ENCODE data around the gene VWC2L. TPM values are rescaled to one million over a fixed set of nuclear protein-coding genes. Genes with fewer than 3 reads are reported as not detected.

VWC2L gene
- total and polyA plus RNA-seq, 2 donors (not counting 1 experiment from before 2014, with no cell fraction given) = not detected

DNA sequence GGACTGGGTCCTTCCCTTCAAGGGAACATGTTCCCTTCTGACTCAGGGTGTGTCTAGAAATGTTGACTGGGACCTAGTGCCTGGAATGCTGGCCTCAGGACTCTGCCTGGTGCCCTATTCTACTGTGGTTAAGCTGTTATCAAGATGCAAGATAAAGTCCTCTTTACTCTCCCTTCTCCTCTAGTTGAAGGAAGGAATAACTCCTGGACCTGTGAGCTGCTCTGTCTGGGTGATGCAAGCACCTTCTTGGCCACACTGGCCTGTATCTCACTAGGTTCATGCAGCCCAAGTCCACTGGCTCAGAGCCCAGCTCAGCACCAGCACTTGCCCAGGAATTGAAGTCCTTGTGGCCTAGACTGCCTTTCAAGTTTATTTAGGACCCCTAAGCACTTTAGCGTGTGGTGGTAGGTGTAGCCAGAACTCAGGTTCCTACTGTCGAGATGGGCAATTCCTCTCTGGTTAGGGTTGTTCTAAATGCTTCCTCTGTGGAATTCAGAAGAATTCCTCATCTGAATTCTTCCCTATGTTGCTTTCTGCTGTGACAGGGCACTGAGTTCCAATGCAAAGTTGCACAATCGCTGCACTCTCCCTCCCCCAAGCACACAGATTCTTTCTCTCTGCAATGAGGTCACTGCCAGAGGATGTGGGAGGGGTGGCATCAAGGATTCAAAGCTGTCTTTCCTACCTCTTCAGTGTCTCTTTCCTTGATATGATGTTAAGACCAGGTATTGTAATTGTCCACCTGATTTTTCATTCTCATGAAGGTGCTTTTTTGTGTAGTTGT lies 54.7 kb downstream of the VWC2L start:
- ATAC-seq (ENCODE audit: low read depth) (no peak), DNase-seq (no peak)
- Histone ChIP-seq H3K4me1 (ENCODE audit: control insufficient read depth in 2 of 2, insufficient read depth in 2 of 2, low read length in 2 of 2) (no peaks in the 10 kb centered on the region), H3K27me3 (replicated peaks in 1 of 4; ENCODE audit: control extremely low read depth in 1 of 4, control insufficient read depth in 3 of 4, insufficient read depth in 4 of 4, low read length in 3 of 4) (no peaks in the 10 kb centered on the region), H2AFZ (ENCODE audit: insufficient read depth, low read depth, low read length, poor library complexity, severe bottlenecking) (no peak overlapping the region), H3K36me3 (replicated peaks in 1 of 2; ENCODE audit: control extremely low read depth in 1 of 2, control insufficient read depth in 1 of 2, extremely low read depth in 1 of 2, insufficient read depth in 2 of 2, low read length in 1 of 2) (no peaks in the 10 kb centered on the region), H4K20me1 (ENCODE audit: control insufficient read depth, insufficient read depth, low read length, poor library complexity, severe bottlenecking) (no peaks in the 10 kb centered on the region), H3K4me3 (ENCODE audit: control extremely low read depth in 1 of 5, extremely low read depth in 1 of 5, insufficient read depth in 1 of 5, low read depth in 2 of 5, low read length in 4 of 5) (no peak overlapping the region), H3K4me2 (replicated peaks; ENCODE audit: low read depth, low read length, poor library complexity, severe bottlenecking) (no peak overlapping the region), H3K79me2 (ENCODE audit: control insufficient read depth, insufficient read depth, low read length) (no peaks in the 10 kb centered on the region), H3K9ac (ENCODE audit: low read length) (no peak overlapping the region), H3K27ac (ENCODE audit: low read length in 2 of 2) (no peak overlapping the region), H3K9me3 (ENCODE audit: control extremely low read depth in 1 of 3, control insufficient read depth in 2 of 3, insufficient read depth in 1 of 3, low read length in 2 of 3) (peaks cover 0 to 21% (median 4%) of the 10 kb centered on the region in 3 donors)
- intact Hi-C loops (cut with micrococcal nuclease) = no loop called here
- no peak overlapping the region for H3K27ac Mint-ChIP-seq
- ChIA-PET CTCF (no interaction called here), POLR2A (no interaction called here)
- H3K9me3 Mint-ChIP-seq (ENCODE audit: insufficient read depth) = peaks cover 3% of the 10 kb centered on the region
- no peaks in the 10 kb centered on the region for H3K4me1 Mint-ChIP-seq
- WGBS (ENCODE audit: insufficient coverage) = 92% methylated on average over 2 of the region's 3 CpGs
- no peak overlapping the region for H3K4me3 Mint-ChIP-seq
- H3K27me3 Mint-ChIP-seq = no peaks in the 10 kb centered on the region
- no peak for TF ChIP-seq EZH2 (IDR thresholded peaks at IDR 0.05; ENCODE audit: borderline replicate concordance, insufficient read depth, low read depth, low read length, poor library complexity, severe bottlenecking)
- TF ChIP-seq, protein P1, sequence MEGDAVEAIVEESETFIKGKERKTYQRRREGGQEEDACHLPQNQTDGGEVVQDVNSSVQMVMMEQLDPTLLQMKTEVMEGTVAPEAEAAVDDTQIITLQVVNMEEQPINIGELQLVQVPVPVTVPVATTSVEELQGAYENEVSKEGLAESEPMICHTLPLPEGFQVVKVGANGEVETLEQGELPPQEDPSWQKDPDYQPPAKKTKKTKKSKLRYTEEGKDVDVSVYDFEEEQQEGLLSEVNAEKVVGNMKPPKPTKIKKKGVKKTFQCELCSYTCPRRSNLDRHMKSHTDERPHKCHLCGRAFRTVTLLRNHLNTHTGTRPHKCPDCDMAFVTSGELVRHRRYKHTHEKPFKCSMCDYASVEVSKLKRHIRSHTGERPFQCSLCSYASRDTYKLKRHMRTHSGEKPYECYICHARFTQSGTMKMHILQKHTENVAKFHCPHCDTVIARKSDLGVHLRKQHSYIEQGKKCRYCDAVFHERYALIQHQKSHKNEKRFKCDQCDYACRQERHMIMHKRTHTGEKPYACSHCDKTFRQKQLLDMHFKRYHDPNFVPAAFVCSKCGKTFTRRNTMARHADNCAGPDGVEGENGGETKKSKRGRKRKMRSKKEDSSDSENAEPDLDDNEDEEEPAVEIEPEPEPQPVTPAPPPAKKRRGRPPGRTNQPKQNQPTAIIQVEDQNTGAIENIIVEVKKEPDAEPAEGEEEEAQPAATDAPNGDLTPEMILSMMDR (IDR thresholded peaks at IDR 0.05) = no peak

DNA sequence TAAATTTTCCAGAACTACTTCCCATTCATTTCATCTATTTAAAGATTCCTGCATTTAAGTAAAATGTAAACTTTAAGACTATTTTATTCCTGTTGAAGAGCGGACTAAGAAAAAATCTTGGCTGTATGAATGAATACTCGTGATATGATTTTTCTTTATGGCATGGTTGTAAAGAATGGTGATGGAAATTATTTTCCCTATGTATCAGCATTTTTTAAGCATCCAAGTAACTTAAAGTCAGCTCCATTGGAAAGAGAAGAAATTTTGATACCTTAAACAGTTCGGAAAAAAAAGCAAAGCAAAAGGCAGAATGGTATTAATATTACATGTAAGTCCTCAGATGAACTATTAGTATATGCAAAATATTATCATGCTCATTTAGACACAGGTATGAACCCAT lies 58.9 kb downstream of the VWC2L start:
- ATAC-seq (ENCODE audit: low read depth) = no peak
- intact Hi-C loops (cut with micrococcal nuclease) = no loop called here
- DNase-seq = no peak

More for the DNA sequence above, 58.9 kb downstream of the VWC2L start:
- Histone ChIP-seq H3K27ac (ENCODE audit: low read length in 2 of 2) (no peak overlapping the region), H3K79me2 (ENCODE audit: control insufficient read depth, insufficient read depth, low read length) (no peaks in the 10 kb centered on the region), H3K27me3 (replicated peaks in 1 of 4; ENCODE audit: control extremely low read depth in 1 of 4, control insufficient read depth in 3 of 4, insufficient read depth in 4 of 4, low read length in 3 of 4) (no peaks in the 10 kb centered on the region), H3K4me1 (ENCODE audit: control insufficient read depth in 2 of 2, insufficient read depth in 2 of 2, low read length in 2 of 2) (no peaks in the 10 kb centered on the region), H3K4me3 (ENCODE audit: control extremely low read depth in 1 of 5, extremely low read depth in 1 of 5, insufficient read depth in 1 of 5, low read depth in 2 of 5, low read length in 4 of 5) (no peak overlapping the region), H3K9ac (ENCODE audit: low read length) (no peak overlapping the region), H2AFZ (ENCODE audit: insufficient read depth, low read depth, low read length, poor library complexity, severe bottlenecking) (no peak overlapping the region), H3K4me2 (replicated peaks; ENCODE audit: low read depth, low read length, poor library complexity, severe bottlenecking) (no peak overlapping the region), H3K9me3 (ENCODE audit: control extremely low read depth in 1 of 3, control insufficient read depth in 2 of 3, insufficient read depth in 1 of 3, low read length in 2 of 3) (peaks cover 0 to 3% (median 0%) of the 10 kb centered on the region in 3 donors), H4K20me1 (ENCODE audit: control insufficient read depth, insufficient read depth, low read length, poor library complexity, severe bottlenecking) (no peaks in the 10 kb centered on the region), H3K36me3 (replicated peaks in 1 of 2; ENCODE audit: control extremely low read depth in 1 of 2, control insufficient read depth in 1 of 2, extremely low read depth in 1 of 2, insufficient read depth in 2 of 2, low read length in 1 of 2) (no peaks in the 10 kb centered on the region)
- POLR2A ChIA-PET = no interaction called here
- Mint-ChIP-seq H3K4me1 (no peaks in the 10 kb centered on the region), H3K27me3 (no peaks in the 10 kb centered on the region), H3K27ac (no peak overlapping the region), H3K9me3 (ENCODE audit: insufficient read depth) (no peaks in the 10 kb centered on the region), H3K4me3 (no peak overlapping the region)
- TF ChIP-seq EZH2 (IDR thresholded peaks at IDR 0.05; ENCODE audit: borderline replicate concordance, insufficient read depth, low read depth, low read length, poor library complexity, severe bottlenecking) = no peak
- TF ChIP-seq, protein P1 (IDR thresholded peaks at IDR 0.05) = no peak
- CTCF ChIA-PET = no interaction called here
- no CpG with 5 or more reads among the region's 3 CpGs for WGBS (ENCODE audit: insufficient coverage)

Measured in B cell (primary cell).